Memory B cell (primary cell): ENCODE data around the gene DDX27.

Source experiments
- ATAC-seq: fragments of 150-1000 bp; cut with Tn5 transposase; 2 replicates; pipeline ENCODE4 v1.10.0; 2021; ENCODE audit warnings: low read depth, mild to moderate bottlenecking, moderate library complexity
- DNase-seq, 2 donors: peaks; one replicate each; pipeline ENCODE4 v3.0.0; 2022; ENCODE audit warnings: low spot score in 2 of 2
- H3K27ac Mint-ChIP-seq: one replicate; pipeline ENCODE4 v1.8.0; 2022; ENCODE audit warnings: mild to moderate bottlenecking, moderate library complexity, mixed read lengths
- H3K27me3 Mint-ChIP-seq: one replicate; pipeline ENCODE4 v1.8.0; 2022; ENCODE audit warnings: mixed read lengths
- H3K36me3 Mint-ChIP-seq: one replicate; pipeline ENCODE4 v1.8.0; 2022; ENCODE audit warnings: mild to moderate bottlenecking, mixed read lengths
- H3K4me1 Mint-ChIP-seq: one replicate; pipeline ENCODE4 v1.8.0; 2022; ENCODE audit warnings: mixed read lengths
- H3K4me3 Mint-ChIP-seq: one replicate; pipeline ENCODE4 v1.8.0; 2022; ENCODE audit warnings: mild to moderate bottlenecking, moderate library complexity, mixed read lengths
- H3K9me3 Mint-ChIP-seq: one replicate; pipeline ENCODE4 v1.8.0; 2022; ENCODE audit warnings: mixed read lengths

The DDX27 gene

DNA sequence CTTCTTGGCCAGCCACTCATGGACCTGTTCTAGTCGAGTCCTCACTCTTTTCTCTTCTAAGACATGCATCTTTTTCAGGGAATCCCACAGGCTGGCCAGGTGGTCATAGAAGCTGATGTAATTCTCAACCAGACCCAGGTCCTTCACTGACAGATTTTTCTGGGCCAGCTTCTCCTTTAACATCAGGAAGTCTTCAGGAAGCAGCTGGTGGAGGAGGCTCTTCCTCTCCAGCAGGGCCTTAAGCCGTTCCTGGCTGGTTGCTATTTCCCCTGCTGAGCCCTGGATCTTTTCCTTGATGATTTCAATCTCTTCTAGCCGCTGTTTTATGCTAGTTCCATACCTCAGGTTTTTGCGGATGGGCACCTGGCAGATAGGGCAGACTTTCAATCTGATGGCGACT is 28.6 kb downstream of the DDX27 start:
- H3K27ac Mint-ChIP-seq = peak overlapping the region; percentile 11
- no peaks in the 10 kb centered on the region for H3K9me3 Mint-ChIP-seq
- DNase-seq (no peak), ATAC-seq (no peak)
- no peak overlapping the region for H3K4me3 Mint-ChIP-seq
- H3K4me1 Mint-ChIP-seq = peaks cover 4% of the 10 kb centered on the region
- H3K36me3 Mint-ChIP-seq = peaks cover 24% of the 10 kb centered on the region
- no peaks in the 10 kb centered on the region for H3K27me3 Mint-ChIP-seq

DNA sequence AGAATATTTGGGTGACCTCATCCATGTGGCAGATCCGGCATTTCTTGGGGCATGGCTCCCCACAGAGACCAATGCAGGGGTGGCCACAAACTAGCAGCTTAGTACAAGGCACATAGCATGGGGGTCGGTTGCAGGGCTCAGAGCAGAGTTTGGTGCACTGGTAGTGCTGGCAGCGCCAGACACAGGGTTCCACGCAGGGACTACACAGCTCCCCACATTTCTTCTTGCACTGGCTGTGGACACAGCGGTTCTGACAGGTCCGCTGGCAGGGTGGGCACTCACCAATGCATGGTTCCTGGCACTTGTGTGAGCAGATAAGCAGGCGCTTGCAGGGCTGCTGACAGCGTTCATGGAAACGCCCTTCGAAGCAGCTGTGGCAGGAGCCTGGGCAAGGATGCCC is 29.1 kb downstream of the DDX27 start:
- peaks cover 4% of the 10 kb centered on the region for H3K4me1 Mint-ChIP-seq
- no peak overlapping the region for H3K27ac Mint-ChIP-seq
- no peaks in the 10 kb centered on the region for H3K27me3 Mint-ChIP-seq
- DNase-seq = no peak
- no peak for ATAC-seq
- H3K36me3 Mint-ChIP-seq = peaks cover 27% of the 10 kb centered on the region
- no peak overlapping the region for H3K4me3 Mint-ChIP-seq
- H3K9me3 Mint-ChIP-seq = no peaks in the 10 kb centered on the region

DNA sequence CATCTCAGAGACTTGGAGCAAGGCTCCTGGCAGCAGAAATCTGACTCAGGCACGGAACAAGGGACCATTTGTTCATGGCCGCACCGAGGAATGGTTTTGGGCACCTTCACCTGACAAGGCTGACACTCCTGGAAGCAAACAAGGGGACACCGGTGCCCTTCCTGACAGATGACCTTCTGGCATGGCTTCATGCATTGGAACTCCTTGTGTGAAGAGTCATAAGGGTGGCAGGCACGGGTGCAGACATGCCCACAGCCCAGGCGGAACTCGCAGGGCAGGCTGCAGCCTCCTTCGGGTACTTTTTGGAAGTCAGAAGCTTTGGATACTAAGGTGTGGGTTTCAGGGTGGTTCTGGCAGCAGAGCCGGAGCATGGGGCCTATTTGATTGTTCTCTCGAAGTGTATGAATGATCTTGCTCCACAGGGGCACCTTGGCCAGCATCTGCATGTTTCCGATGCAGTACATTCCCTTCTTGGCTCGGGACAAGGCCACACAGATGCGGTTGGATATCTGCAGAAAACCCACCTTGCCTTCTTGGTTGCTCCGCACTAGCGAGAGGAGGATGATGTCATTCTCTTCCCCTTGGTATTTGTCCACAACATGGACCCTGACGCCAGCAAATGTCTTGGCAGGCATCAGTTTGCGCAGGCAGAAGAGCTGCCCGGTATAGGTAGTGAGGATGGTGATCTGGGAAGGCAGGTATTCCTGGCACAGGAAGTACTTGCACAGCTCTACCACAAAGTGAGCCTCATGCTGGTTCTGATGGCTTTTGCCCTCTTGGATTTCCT is 29.9 kb downstream of the DDX27 start:
- H3K27me3 Mint-ChIP-seq = no peaks in the 10 kb centered on the region
- DNase-seq (no peak), ATAC-seq (no peak)
- H3K9me3 Mint-ChIP-seq = no peaks in the 10 kb centered on the region
- H3K36me3 Mint-ChIP-seq = peaks cover 31% of the 10 kb centered on the region
- H3K27ac Mint-ChIP-seq = peak overlapping the region; percentile 24
- H3K4me1 Mint-ChIP-seq = peaks cover 4% of the 10 kb centered on the region
- H3K4me3 Mint-ChIP-seq = no peak overlapping the region

DNA sequence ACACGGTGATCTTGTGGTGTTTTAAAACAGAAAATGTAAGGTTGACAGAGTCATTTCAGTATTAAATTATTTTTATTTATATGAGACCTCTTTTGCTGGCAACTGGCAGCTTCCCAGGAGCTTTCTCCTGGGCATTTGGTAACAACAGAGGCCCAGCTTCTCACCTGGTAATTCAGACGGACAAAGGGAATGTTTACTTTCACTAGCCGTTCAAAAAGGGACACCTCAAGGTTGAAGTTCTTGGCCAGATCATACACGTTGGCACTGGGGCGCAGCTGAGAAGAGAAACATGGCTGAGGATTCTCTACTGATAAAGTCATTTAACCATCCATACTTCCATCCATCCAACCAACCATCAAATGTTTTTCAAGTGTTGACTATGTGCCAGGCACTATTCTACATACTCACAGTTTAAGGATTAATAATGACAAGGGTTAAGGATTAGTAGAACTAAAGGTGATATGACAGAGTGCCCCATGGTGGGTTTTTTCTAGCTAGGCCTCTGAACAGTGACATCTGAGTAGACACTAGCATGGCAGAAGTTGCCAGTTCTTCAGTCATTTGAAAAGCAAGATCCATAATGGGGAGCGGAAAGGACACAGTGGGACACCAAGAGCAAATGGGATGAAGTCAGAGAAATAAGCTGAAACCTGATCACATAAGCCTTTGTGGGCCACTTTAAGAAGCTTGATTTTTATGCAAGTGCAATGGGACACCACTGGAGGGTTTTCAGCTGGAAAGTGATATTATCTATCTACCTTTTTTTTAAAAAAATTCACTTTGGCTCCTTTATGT is 33.5 kb downstream of the DDX27 start:
- Mint-ChIP-seq H3K9me3 (no peaks in the 10 kb centered on the region), H3K27me3 (no peaks in the 10 kb centered on the region), H3K4me1 (no peaks in the 10 kb centered on the region), H3K4me3 (no peak overlapping the region), H3K27ac (peak overlapping the region; percentile 38), H3K36me3 (peaks cover 50% of the 10 kb centered on the region)
- DNase-seq (no peak), ATAC-seq (no peak)

DNA sequence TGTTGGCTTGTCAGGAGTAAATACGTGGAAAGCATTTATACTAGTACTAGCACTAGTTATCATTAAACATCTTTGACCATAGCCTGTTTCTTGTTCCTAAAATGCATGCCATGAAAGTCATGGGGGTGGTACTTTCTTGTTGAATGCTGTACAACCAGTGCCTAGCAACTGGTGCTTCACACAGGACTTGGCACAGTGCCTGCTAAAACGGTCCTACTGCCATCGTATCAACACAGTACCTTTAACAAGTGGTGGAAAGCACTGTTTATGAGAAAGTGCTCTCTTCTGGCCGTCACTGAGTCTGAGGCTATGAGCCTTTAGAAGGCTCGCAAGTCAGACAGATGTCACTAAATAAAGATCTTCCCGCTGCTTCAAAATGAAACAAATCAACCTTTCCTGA is 37.0 kb downstream of the DDX27 start:
- no peaks in the 10 kb centered on the region for H3K9me3 Mint-ChIP-seq
- H3K27me3 Mint-ChIP-seq = no peaks in the 10 kb centered on the region
- no peak overlapping the region for H3K4me3 Mint-ChIP-seq
- ATAC-seq (no peak), DNase-seq (no peak)
- peak overlapping the region; percentile 70 for H3K27ac Mint-ChIP-seq
- peaks cover 51% of the 10 kb centered on the region for H3K36me3 Mint-ChIP-seq
- no peaks in the 10 kb centered on the region for H3K4me1 Mint-ChIP-seq

DNA sequence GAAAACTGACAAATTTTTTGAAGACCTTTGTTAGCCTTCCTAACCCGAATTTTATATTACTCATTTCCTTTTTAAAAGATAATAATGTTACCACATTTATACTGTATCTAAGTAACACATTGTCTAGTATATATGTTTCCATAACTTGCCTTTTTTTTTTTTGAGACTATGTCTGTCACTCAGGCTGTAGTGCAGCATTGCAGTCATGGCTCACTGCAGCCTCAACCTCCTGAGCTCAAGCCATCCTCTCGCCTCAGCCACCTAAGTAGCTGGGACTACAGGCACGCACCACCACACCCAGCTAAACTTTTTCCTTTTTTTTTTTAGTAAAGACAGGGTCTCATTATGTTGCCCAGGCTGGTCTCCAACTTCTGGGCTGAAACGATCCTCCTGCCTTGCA is 40.1 kb downstream of the DDX27 start:
- no peak overlapping the region for H3K27ac Mint-ChIP-seq

DNA sequence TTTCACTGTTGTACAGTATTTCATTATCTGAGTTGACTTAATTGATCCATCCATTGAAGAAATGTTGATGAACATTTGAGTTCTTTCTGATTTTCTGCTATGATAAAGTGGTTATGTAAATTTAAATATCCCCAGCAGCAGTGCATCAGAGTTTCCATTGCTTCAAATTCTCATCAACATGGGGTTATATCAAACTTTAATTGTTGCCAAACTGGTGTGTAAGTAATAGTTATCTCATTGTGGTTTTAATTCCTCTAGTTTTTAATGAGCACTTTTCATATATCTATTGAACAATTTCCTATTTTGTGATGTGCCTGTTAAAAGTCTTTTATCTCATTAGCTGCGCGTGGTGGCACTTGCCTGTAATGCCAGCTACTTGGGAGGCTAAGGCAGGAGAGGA is 40.6 kb downstream of the DDX27 start:
- DNase-seq = no peak
- no peak for ATAC-seq
- H3K9me3 Mint-ChIP-seq = no peaks in the 10 kb centered on the region
- H3K4me3 Mint-ChIP-seq = no peak overlapping the region
- peaks cover 53% of the 10 kb centered on the region for H3K36me3 Mint-ChIP-seq
- H3K4me1 Mint-ChIP-seq = no peaks in the 10 kb centered on the region
- H3K27me3 Mint-ChIP-seq = no peaks in the 10 kb centered on the region
- no peak overlapping the region for H3K27ac Mint-ChIP-seq

More for the DNA sequence above, 40.1 kb downstream of the DDX27 start:
- DNase-seq (no peak), ATAC-seq (no peak)
- Mint-ChIP-seq H3K9me3 (no peaks in the 10 kb centered on the region), H3K4me3 (no peak overlapping the region), H3K36me3 (peaks cover 53% of the 10 kb centered on the region), H3K27me3 (no peaks in the 10 kb centered on the region), H3K4me1 (no peaks in the 10 kb centered on the region)

DNA sequence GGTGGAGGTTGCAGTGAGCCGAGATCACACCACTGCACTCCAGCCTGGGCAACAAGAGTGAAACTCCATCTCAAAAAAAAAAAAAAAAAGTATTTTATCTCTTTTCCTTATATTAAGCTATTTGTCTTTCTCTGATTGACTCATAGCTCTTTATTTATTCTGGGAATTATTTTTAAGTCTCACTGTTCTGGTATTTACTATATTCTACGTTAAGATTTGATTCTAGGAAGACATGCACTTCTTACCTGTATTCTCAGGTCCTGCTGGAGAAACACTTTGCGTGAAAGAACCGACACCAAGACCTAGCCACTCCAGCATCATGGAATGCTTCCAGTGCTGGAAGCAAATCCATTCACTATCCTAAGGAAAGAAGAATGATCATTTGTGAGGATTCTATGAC is 41.0 kb downstream of the DDX27 start:
- H3K4me3 Mint-ChIP-seq = no peak overlapping the region
- no peaks in the 10 kb centered on the region for H3K4me1 Mint-ChIP-seq
- H3K9me3 Mint-ChIP-seq = no peaks in the 10 kb centered on the region
- no peaks in the 10 kb centered on the region for H3K27me3 Mint-ChIP-seq
- DNase-seq (no peak), ATAC-seq (no peak)
- no peak overlapping the region for H3K27ac Mint-ChIP-seq
- H3K36me3 Mint-ChIP-seq = peaks cover 51% of the 10 kb centered on the region

DNA sequence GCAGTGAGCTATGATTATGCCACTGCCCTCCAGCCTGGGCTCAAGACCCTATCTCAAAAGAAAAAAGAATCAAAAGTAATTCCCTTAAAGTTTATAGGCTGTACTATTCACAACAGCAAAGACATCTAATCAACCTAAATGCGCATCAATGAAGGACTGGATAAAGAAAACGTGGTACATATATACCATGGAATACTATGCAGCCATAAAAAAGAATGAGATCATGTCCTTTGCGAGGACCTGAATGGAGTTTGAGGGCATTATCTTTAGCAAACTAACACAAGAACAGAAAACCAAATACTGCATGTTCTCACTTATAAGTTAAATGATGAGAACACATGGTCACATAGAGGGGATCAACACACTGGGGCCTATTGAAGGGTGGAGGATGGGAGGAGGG is 42.0 kb downstream of the DDX27 start:
- H3K4me1 Mint-ChIP-seq = peaks cover 3% of the 10 kb centered on the region
- ATAC-seq = no peak

DNA sequence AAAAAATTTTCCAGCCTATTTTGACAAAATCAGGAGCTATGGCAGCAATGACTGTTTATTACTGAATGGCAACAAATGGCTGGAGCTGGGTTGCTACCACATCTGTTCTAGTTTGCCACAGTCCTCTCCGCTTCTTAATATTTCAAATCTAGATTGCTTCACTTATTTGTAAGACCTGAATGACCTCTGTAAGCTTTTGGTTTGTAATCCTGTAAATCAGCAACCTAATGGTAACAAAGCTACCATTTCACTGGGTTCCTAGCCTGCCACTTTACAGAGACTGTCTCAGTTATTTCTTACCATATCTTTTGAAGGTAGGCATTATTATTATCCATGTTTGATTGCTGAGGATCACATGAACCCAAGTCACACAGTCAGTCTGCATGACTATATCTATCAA is 43.2 kb downstream of the DDX27 start:
- no peak overlapping the region for H3K4me3 Mint-ChIP-seq

More for the DNA sequence above, 42.0 kb downstream of the DDX27 start:
- no peak for DNase-seq
- no peak overlapping the region for H3K27ac Mint-ChIP-seq
- H3K9me3 Mint-ChIP-seq = no peaks in the 10 kb centered on the region
- H3K36me3 Mint-ChIP-seq = peaks cover 47% of the 10 kb centered on the region
- no peak overlapping the region for H3K4me3 Mint-ChIP-seq
- no peaks in the 10 kb centered on the region for H3K27me3 Mint-ChIP-seq

DNA sequence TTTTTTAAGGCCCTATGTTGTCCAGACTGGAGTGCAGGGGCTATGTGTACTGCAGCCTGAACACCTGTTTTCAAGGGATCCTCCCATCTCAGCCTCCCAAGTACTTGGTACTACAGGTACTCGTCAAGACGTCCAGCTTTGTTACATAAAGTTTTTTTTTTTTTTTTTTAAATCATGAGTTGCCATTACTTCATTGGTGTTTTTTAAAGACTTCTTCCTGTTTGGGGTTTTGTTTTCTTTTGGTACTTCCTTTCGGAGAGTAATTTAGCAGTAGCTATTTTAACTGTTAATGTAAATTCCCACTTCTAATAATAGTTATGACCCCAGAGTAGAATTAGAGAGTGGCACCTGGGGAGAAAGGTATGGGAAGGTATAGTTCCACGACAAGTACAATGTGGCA is 48.1 kb downstream of the DDX27 start:
- ATAC-seq = peak; percentile 81
- peak overlapping the region; percentile 78 for H3K4me3 Mint-ChIP-seq
- H3K9me3 Mint-ChIP-seq = no peaks in the 10 kb centered on the region
- DNase-seq = no peak
- H3K27ac Mint-ChIP-seq = peak overlapping the region; percentile 81
- H3K27me3 Mint-ChIP-seq = no peaks in the 10 kb centered on the region
- H3K36me3 Mint-ChIP-seq = peaks cover 55% of the 10 kb centered on the region
- H3K4me1 Mint-ChIP-seq = peaks cover 40% of the 10 kb centered on the region

More for the DNA sequence above, 43.2 kb downstream of the DDX27 start:
- Mint-ChIP-seq H3K4me1 (peaks cover 7% of the 10 kb centered on the region), H3K9me3 (no peaks in the 10 kb centered on the region), H3K36me3 (peaks cover 37% of the 10 kb centered on the region), H3K27me3 (no peaks in the 10 kb centered on the region), H3K27ac (no peak overlapping the region)
- DNase-seq = no peak
- ATAC-seq = no peak

DNA sequence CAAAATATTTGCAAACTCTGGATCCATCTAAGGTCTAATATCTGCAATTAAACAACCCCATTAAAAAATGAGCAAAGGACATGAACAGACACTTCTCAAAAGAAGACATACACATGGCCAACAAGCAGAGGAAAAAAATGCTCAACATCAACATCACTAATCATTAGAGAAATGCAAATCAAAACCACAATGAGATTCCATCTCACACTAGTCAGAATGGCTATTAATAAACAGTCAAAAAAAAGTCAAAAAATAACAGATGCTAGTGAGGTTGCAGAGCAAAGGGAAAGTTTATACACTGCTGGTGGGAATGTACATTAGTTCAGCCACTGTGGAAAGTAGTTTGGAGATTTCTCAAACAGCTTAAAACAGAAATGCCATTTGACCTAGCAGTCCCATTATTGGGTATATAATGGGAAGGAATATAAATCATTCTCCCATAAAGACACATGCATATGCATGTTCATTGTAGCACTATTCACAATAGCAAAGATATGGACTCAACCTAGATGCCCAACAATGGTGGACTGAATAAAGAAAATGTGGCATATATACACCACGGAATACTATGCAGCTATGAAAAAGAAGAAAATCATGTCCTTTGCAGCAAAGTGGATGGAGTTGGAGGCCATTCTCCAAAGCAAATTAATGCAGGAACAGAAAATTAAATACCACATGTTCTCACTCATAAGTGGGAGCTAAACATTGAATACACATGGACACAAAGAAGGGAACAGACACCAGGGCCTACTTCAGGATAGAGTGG is 49.6 kb downstream of the DDX27 start:
- ATAC-seq (peak; percentile 35), DNase-seq (no peak)
- H3K4me1 Mint-ChIP-seq = peaks cover 46% of the 10 kb centered on the region
- H3K36me3 Mint-ChIP-seq = peaks cover 50% of the 10 kb centered on the region
- H3K9me3 Mint-ChIP-seq = no peaks in the 10 kb centered on the region
- peak overlapping the region; percentile 53 for H3K27ac Mint-ChIP-seq
- H3K4me3 Mint-ChIP-seq = peak overlapping the region; percentile 56
- H3K27me3 Mint-ChIP-seq = no peaks in the 10 kb centered on the region

DNA sequence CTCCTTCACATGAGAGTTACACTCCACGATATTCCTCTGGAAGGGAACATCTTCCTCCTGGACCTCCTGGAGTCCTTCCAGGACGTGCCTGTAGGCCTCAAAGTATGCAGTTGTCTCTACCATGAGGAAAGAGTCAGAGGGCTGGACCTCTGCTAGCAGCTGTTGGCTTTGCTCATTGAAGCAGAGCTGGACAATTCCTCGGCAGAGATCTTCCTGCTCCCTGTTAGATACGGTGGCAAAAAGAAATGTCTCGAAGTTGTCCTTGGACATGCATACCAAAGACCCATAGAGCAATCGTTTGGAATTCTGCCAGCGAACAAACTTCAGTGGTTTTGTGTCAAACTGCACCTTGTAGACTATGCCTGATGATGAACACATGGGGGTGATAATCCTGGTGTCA is 51.0 kb downstream of the DDX27 start:
- Mint-ChIP-seq H3K4me1 (peaks cover 46% of the 10 kb centered on the region), H3K36me3 (peaks cover 45% of the 10 kb centered on the region), H3K27me3 (no peaks in the 10 kb centered on the region), H3K9me3 (no peaks in the 10 kb centered on the region), H3K4me3 (no peak overlapping the region), H3K27ac (peak overlapping the region; percentile 62)
- DNase-seq (no peak), ATAC-seq (no peak)

DNA sequence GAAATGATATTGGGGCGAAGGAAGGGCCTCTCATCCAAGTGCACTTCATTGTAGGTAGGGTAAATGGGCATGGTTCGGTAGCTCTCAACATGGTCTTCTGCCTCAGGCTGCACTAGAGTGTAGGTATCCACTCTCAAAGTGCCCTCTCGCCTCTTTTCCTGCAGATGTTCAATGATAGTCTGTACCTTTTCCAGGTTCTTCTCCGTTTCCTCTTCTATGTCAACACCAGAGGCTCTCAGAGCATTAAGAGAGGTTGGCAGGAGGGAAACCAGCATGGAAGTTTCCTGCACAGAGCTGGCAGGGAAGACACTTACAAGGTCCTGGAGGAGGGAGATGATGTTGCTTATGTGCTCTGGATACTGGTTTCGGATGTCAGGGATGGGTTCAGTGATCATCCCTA is 51.5 kb downstream of the DDX27 start:
- ATAC-seq (no peak), DNase-seq (no peak)
- Mint-ChIP-seq H3K4me3 (no peak overlapping the region), H3K27ac (peak overlapping the region; percentile 62), H3K9me3 (no peaks in the 10 kb centered on the region), H3K36me3 (peaks cover 43% of the 10 kb centered on the region), H3K4me1 (peaks cover 47% of the 10 kb centered on the region), H3K27me3 (no peaks in the 10 kb centered on the region)
